Activated CD8-positive, alpha-beta T cell treated with anti-CD3 and anti-CD28 coated beads for 36 hours (primary cell): ENCODE results near the gene MARCHF11. TPM values are rescaled to one million over a fixed set of nuclear protein-coding genes. Genes with fewer than 3 reads are reported as not detected.

Experiments
- ATAC-seq: fragments of 200-7000 bp; cut with Tn5 transposase; one replicate; pipeline ENCODE4 v1.10.0; 2021; ENCODE audit warnings: mild to moderate bottlenecking, moderate library complexity
- CTCF ChIA-PET: fragments of 350-600 bp; sonication (Branson Sonifier 250); formaldehyde crosslinking; loops from one replicate; lab custom pipeline; 2021; ENCODE audit warnings: antibody characterized with exemption; lab: Charles Lee
- POLR2A ChIA-PET: fragments of 350-600 bp; sonication (Branson Sonifier 250); formaldehyde crosslinking; loops from one replicate; lab custom pipeline; 2021; ENCODE audit warnings: antibody characterized with exemption; lab: Charles Lee
- DNase-seq: peaks from one replicate; pipeline ENCODE4 v3.0.0-alpha.2; 2020
- H3K27ac Mint-ChIP-seq: one replicate; pipeline ENCODE4 v1.8.0; 2021; ENCODE audit warnings: mild to moderate bottlenecking, mixed read lengths
- H3K27me3 Mint-ChIP-seq: one replicate; pipeline ENCODE4 v1.8.0; 2021; ENCODE audit warnings: mixed read lengths
- H3K36me3 Mint-ChIP-seq: one replicate; pipeline ENCODE4 v1.8.0; 2021; ENCODE audit warnings: low read depth, mixed read lengths
- H3K4me1 Mint-ChIP-seq: one replicate; pipeline ENCODE4 v1.8.0; 2021; ENCODE audit warnings: low read depth, mixed read lengths
- H3K4me3 Mint-ChIP-seq: one replicate; pipeline ENCODE4 v1.8.0; 2021; ENCODE audit warnings: mild to moderate bottlenecking, moderate library complexity, mixed read lengths
- H3K9me3 Mint-ChIP-seq: one replicate; pipeline ENCODE4 v1.8.0; 2021; ENCODE audit warnings: mixed read lengths
- intact Hi-C: fragments of 100-400 bp; cut with micrococcal nuclease; formaldehyde crosslinking; loops from one replicate; pipeline ENCODE4 v1.10.0; 2022
- total RNA-seq, 2 experiments: library from RNA; stranded (reverse); gene quantifications; one replicate each; pipeline ENCODE4 v1.2.3, GENCODE V29; 2021
- TF ChIP-seq, protein P1 (sequence below): fragments of 200-600 bp; IDR thresholded peaks from one replicate; pipeline ENCODE4 v1.8.0; 2022; ENCODE audit warnings: antibody characterized with exemption, mild to moderate bottlenecking

Gene MARCHF11, protein sequence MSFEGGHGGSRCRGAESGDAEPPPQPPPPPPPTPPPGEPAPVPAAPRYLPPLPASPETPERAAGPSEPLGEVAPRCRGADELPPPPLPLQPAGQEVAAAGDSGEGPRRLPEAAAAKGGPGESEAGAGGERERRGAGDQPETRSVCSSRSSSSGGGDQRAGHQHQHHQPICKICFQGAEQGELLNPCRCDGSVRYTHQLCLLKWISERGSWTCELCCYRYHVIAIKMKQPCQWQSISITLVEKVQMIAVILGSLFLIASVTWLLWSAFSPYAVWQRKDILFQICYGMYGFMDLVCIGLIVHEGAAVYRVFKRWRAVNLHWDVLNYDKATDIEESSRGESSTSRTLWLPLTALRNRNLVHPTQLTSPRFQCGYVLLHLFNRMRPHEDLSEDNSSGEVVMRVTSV
- not detected for total RNA-seq

DNA sequence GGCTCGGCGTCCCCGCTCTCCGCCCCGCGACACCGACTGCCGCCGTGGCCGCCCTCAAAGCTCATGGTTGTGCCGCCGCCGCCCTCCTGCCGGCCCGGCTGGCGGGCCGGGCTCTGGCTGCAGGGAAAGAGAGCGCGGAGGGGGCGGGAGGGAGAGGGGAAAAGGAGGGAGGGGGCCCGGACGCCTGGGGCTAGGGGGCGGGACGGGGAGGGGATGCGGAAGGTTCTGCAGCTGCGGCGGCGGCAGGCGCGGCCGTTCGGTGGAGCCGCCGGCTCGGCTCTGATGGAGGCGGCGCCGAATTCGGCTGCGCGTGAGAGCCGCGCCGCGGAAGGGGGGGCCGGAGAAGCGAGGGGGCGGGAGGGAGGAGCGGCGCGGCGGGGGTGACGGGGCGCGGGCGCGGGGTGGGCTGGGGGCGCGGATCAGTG lies at the start of gene MARCHF11:
Gene MARCHF11, minus strand, starts transcription at position 281 of the 425 bp plus-strand sequence. Its CDS starts 216 bp downstream, at position 65.
- Mint-ChIP-seq H3K4me3 (no peak within 1 kb of the TSS), H3K27me3 (peaks cover 31% of the 10 kb centered on the region), H3K9me3 (peaks cover 1% of the 10 kb centered on the region), H3K4me1 (peaks cover 2% of the 10 kb centered on the region), H3K36me3 (peaks cover 3% of the 10 kb centered on the region), H3K27ac (no peak within 1 kb of the TSS)
- intact Hi-C loops: no loop called here
- ChIA-PET POLR2A (no interaction called here), CTCF (no interaction called here)
- ATAC-seq (no peak), DNase-seq (no peak)
- TF ChIP-seq, protein P1, sequence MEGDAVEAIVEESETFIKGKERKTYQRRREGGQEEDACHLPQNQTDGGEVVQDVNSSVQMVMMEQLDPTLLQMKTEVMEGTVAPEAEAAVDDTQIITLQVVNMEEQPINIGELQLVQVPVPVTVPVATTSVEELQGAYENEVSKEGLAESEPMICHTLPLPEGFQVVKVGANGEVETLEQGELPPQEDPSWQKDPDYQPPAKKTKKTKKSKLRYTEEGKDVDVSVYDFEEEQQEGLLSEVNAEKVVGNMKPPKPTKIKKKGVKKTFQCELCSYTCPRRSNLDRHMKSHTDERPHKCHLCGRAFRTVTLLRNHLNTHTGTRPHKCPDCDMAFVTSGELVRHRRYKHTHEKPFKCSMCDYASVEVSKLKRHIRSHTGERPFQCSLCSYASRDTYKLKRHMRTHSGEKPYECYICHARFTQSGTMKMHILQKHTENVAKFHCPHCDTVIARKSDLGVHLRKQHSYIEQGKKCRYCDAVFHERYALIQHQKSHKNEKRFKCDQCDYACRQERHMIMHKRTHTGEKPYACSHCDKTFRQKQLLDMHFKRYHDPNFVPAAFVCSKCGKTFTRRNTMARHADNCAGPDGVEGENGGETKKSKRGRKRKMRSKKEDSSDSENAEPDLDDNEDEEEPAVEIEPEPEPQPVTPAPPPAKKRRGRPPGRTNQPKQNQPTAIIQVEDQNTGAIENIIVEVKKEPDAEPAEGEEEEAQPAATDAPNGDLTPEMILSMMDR: no peak

DNA sequence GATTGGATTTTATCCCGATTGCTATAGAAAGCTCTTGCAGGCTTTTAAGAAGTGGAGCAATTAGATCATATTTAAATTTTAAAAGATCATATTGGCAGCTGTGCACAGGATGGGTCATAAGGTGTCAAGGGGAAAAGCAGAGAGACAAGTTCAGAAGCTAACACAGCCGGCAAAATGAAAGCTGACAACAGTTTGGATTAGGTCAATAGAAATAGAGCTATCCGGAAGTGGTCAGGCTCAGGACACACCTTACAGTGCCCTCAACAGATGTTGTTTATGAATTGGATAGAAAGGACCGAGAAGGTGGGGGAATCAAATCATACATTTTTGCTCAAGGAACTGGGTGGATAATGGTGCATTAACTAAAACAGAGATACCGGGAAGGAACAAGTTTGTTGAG lies 46.3 kb upstream of the MARCHF11 start:
- no peaks in the 10 kb centered on the region for H3K9me3 Mint-ChIP-seq
- ATAC-seq: no peak
- H3K36me3 Mint-ChIP-seq: no peaks in the 10 kb centered on the region
- DNase-seq: no peak
- H3K27me3 Mint-ChIP-seq: no peaks in the 10 kb centered on the region
- H3K27ac Mint-ChIP-seq: no peak overlapping the region
- H3K4me1 Mint-ChIP-seq: no peaks in the 10 kb centered on the region
- intact Hi-C loops: no loop called here
- TF ChIP-seq, protein P1: no peak
- ChIA-PET POLR2A (no interaction called here), CTCF (no interaction called here)
- no peak overlapping the region for H3K4me3 Mint-ChIP-seq

DNA sequence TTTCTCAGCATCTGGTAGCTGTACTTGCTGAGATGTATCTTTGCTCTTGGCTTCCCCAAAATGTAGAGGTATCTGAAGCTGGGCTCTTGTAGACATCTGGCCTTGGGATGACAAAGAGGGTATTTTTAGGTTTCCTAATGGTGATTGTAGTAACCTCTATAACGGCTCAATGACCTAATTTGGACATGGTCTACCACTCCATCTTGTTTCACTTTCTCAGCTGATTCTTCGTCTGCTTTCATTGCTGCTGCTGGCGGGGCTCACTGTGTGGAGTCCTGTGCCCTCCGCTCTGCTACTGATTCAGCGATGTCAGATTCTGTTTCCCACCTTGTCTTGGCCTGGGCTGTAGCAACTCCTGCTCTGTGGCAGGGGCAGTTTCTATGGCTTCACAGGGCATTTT lies 12.7 kb upstream of the MARCHF11 start:
- TF ChIP-seq, protein P1: no peak
- CTCF ChIA-PET: no interaction called here

DNA sequence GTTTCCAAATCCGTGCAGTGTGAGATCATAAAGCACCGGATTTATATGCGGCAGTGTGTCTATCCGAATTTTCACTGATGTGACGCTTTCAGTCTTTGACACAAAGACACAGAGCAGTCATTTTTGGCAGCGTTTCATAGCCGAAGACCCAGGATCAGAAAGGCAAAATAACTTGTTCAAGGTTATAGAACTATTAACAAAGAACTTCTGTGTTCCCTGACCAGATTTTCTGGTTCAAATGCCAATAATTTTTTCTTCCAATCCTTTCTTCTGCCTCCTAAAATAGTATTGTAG lies 1.1 kb upstream of the MARCHF11 start:
- TF ChIP-seq, protein P1: no peak
- H3K36me3 Mint-ChIP-seq: peaks cover 3% of the 10 kb centered on the region
- ChIA-PET CTCF (no interaction called here), POLR2A (no interaction called here)
- no peak for DNase-seq
- H3K4me3 Mint-ChIP-seq: no peak overlapping the region
- H3K4me1 Mint-ChIP-seq: peaks cover 2% of the 10 kb centered on the region
- peaks cover 32% of the 10 kb centered on the region for H3K27me3 Mint-ChIP-seq
- peaks cover 1% of the 10 kb centered on the region for H3K9me3 Mint-ChIP-seq
- no peak overlapping the region for H3K27ac Mint-ChIP-seq
- intact Hi-C loops: no loop called here
- no peak for ATAC-seq

More for the DNA sequence above, 12.7 kb upstream of the MARCHF11 start:
- intact Hi-C loops: no loop called here
- Mint-ChIP-seq H3K4me3 (no peak overlapping the region), H3K4me1 (no peaks in the 10 kb centered on the region), H3K36me3 (no peaks in the 10 kb centered on the region), H3K27ac (no peak overlapping the region), H3K27me3 (no peaks in the 10 kb centered on the region), H3K9me3 (peaks cover 5% of the 10 kb centered on the region)
- ATAC-seq (no peak), DNase-seq (no peak)
- POLR2A ChIA-PET: no interaction called here

DNA sequence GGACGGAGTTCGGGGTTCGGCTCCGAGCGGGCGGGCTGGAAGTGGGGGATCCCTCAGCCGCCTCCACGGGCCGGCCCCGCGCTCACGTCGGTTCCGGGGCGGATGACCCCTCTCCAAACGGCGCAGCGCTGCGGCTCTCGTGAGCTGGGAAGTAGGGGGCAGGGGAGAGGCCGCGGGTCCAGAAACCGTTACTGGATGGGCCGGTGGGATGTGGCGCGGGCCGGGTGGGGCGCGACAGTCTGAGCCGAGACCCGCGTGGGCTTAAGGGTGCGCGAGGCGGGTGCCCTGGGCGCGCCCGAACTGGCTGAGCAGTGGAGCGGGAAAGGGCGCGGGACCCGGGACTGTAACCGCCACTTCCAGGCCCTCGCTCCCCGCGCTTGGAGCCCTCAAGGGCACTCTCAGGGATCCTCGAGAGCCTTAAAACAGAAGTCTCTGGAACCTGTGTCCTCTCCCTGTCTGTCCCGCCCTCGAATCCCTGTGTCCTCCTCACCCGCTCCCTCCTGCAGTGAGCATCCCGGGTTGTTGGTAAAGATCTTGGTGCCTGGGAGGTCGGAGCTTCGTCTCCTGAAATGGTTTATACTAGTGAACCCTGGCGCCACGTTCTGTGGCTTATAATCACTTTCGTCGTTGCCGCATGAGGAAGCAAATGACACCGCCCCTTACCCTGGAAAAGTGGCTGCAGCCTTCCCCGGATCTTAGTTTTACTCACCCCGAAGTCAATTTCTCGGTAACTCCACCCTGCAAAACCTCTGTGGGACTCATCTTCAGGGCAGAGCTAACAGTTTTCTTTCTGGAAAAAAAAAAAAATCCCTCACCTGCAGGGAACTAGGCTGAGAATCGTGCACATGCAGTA lies 571 bp upstream of the MARCHF11 start:
- DNase-seq: no peak
- ChIA-PET POLR2A (no interaction called here), CTCF (no interaction called here)
- peaks cover 1% of the 10 kb centered on the region for H3K9me3 Mint-ChIP-seq
- no peak for ATAC-seq
- intact Hi-C loops: no loop called here
- H3K4me1 Mint-ChIP-seq: peaks cover 2% of the 10 kb centered on the region
- H3K36me3 Mint-ChIP-seq: peaks cover 3% of the 10 kb centered on the region
- H3K27ac Mint-ChIP-seq: no peak overlapping the region
- TF ChIP-seq, protein P1: no peak
- peaks cover 32% of the 10 kb centered on the region for H3K27me3 Mint-ChIP-seq
- no peak overlapping the region for H3K4me3 Mint-ChIP-seq
